NB4 (cell line): Measurements from ENCODE around the gene PRDX6.
"Not testable (repeated sequence)": the region's sequence is repeated elsewhere in the genome, so short reads cannot be mapped to it uniquely, and the experiment has no call there.

Source experiments
- DNase-seq: peaks from one replicate; pipeline ENCODE4 v3.0.0; 2010; ENCODE audit warnings: low read depth
- H3K4me3 ChIP-seq: one replicate; pipeline ENCODE4 v1.5.1; 2011; ENCODE audit warnings: mild to moderate bottlenecking, low read depth, low read length, moderate library complexity
- MYC ChIP-seq: IDR thresholded peaks from 2 replicates; pipeline ENCODE4 v1.6.1; 2011; ENCODE audit warnings: low read depth, low read length
- POLR2A ChIP-seq: IDR thresholded peaks from 2 replicates; pipeline ENCODE4 v1.6.1; 2011; ENCODE audit warnings: mild to moderate bottlenecking; ENCODE audit not compliant: insufficient read length; ENCODE audit errors: extremely low read depth
- TF ChIP-seq, protein P1 (sequence below): IDR thresholded peaks from one replicate; pipeline ENCODE4 v1.5.1; 2012; ENCODE audit warnings: low read depth, low read length
- TF ChIP-seq, protein P2 (sequence below): IDR thresholded peaks from 2 replicates; pipeline ENCODE4 v1.6.1; 2011; ENCODE audit warnings: low read depth, low read length

PRDX6 gene

DNA sequence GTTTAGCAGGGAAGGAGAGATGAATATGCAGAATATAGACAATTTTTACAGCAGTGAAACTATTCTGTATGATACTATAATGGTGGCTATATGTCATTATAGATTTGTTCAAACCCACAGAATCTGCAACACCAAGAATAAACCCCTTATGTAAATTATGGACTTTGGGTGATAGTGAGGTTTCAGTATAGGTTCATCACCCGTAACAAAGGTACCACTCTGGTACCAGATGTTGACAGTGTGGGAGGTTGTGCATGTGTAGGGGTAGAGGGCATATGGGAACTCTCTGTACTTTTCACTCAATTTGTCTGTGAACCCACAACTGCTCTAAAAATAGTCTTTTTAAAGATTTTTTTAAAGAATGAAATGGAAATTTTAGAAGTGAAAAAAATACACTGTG, 29.9 kb upstream of the PRDX6 start:
- TF ChIP-seq MYC: no peak
- no peak for TF ChIP-seq POLR2A
- TF ChIP-seq, protein P1, sequence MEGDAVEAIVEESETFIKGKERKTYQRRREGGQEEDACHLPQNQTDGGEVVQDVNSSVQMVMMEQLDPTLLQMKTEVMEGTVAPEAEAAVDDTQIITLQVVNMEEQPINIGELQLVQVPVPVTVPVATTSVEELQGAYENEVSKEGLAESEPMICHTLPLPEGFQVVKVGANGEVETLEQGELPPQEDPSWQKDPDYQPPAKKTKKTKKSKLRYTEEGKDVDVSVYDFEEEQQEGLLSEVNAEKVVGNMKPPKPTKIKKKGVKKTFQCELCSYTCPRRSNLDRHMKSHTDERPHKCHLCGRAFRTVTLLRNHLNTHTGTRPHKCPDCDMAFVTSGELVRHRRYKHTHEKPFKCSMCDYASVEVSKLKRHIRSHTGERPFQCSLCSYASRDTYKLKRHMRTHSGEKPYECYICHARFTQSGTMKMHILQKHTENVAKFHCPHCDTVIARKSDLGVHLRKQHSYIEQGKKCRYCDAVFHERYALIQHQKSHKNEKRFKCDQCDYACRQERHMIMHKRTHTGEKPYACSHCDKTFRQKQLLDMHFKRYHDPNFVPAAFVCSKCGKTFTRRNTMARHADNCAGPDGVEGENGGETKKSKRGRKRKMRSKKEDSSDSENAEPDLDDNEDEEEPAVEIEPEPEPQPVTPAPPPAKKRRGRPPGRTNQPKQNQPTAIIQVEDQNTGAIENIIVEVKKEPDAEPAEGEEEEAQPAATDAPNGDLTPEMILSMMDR: no peak
- TF ChIP-seq, protein P2, sequence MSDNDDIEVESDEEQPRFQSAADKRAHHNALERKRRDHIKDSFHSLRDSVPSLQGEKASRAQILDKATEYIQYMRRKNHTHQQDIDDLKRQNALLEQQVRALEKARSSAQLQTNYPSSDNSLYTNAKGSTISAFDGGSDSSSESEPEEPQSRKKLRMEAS: no peak
- no peak overlapping the region for H3K4me3 ChIP-seq
- DNase-seq: no peak

DNA sequence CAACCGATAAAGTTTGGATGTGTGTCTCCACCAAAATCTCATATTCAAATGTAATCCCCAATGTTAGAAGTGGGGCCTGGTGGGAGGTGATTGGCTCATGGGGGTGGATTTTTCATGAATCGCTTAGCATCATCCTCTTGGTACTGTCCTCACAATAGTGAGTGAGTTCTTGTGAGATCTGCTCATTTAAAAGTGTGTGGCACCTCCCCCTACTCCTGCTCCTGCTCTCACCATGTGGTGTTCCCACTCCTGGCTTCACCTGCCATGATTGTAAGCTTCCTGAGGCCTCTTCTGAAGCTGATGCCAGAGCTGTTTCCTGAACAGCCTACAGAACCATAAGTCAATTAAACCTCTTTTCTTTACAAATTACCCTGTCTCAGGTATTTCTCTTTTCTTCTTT, 28.2 kb upstream of the PRDX6 start:
- DNase-seq: no peak
- TF ChIP-seq POLR2A: no peak
- TF ChIP-seq, protein P1: no peak
- TF ChIP-seq, protein P2: no peak
- no peak for TF ChIP-seq MYC
- no peak overlapping the region for H3K4me3 ChIP-seq

- no peak overlapping the region for H3K4me3 ChIP-seq
- DNase-seq: no peak
- no peak for TF ChIP-seq MYC
- TF ChIP-seq POLR2A: no peak
- TF ChIP-seq, protein P1: no peak
- TF ChIP-seq, protein P2: no peak
Measured at GRCh38 chr1:173451981-173452380, 25.2 kb upstream of the PRDX6 start.

GRCh38 chr1:173453982-173454381, 23.2 kb upstream of the PRDX6 start:
- DNase-seq: no peak
- no peak for TF ChIP-seq POLR2A
- no peak for TF ChIP-seq MYC
- TF ChIP-seq, protein P1: no peak
- no peak overlapping the region for H3K4me3 ChIP-seq

GRCh38 chr1:173454966-173455524, 22.1 kb upstream of the PRDX6 start:
- no peak for DNase-seq
- no peak overlapping the region for H3K4me3 ChIP-seq
- TF ChIP-seq POLR2A: no peak
- TF ChIP-seq, protein P1: no peak

- no peak overlapping the region for H3K4me3 ChIP-seq
- TF ChIP-seq, protein P2: no peak
- TF ChIP-seq POLR2A (no peak), MYC (no peak)
- TF ChIP-seq, protein P1: no peak
- DNase-seq: peak; percentile 4
Measured at GRCh38 chr1:173459885-173460284, 17.2 kb upstream of the PRDX6 start.

GRCh38 chr1:173462666-173463065, 14.5 kb upstream of the PRDX6 start:
- DNase-seq: not testable (repeated sequence)

GRCh38 chr1:173464185-173464584, 12.9 kb upstream of the PRDX6 start:
- not testable (repeated sequence) for H3K4me3 ChIP-seq, DNase-seq

More at GRCh38 chr1:173462666-173463065, 14.5 kb upstream of the PRDX6 start:
- not testable (repeated sequence) for H3K4me3 ChIP-seq
